CD4-positive, alpha-beta T cell (primary cell): ENCODE measurements around the gene FAAP20. TPM values are rescaled to one million over a fixed set of nuclear protein-coding genes. Genes with fewer than 3 reads are reported as not detected.
A peak's percentile ranks its signal among the peaks of the same experiment; 100 is the strongest.

Source experiments
- ATAC-seq: fragments of 200-7000 bp; cut with Tn5 transposase; one replicate; pipeline ENCODE4 v1.10.0; 2022; ENCODE audit warnings: mild to moderate bottlenecking; ENCODE audit not compliant: poor library complexity
- CTCF ChIA-PET: fragments of 350-600 bp; sonication (Branson Sonifier 250); formaldehyde crosslinking; loops from one replicate; lab custom pipeline; 2021; ENCODE audit warnings: antibody characterized with exemption, inconsistent platforms; lab: Charles Lee
- POLR2A ChIA-PET: fragments of 350-600 bp; sonication (Branson Sonifier 250); formaldehyde crosslinking; loops from one replicate; lab custom pipeline; 2021; ENCODE audit warnings: antibody characterized with exemption, inconsistent platforms; lab: Charles Lee
- DNase-seq, 14 experiments: peaks; one replicate each; pipeline ENCODE4 v3.0.0-alpha.2; 2013 to 2020; ENCODE audit warnings: mixed read lengths in 2 of 14
- H3K27ac ChIP-seq, 2 donors: one replicate each; pipeline versions ENCODE4 v1.5.1 to v1.7.0; 2013; ENCODE audit warnings: low read length in 2 of 2, low read depth in 1 of 2, mild to moderate bottlenecking in 1 of 2
- H3K27me3 ChIP-seq, 2 experiments: 1 replicate in 1 of 2; 2 replicates in 1 of 2; pipeline versions ENCODE4 v1.6.1 to v1.7.0; 2013; ENCODE audit warnings: low read length in 2 of 2, control low read depth in 1 of 2, mild to moderate bottlenecking in 1 of 2, moderate library complexity in 1 of 2; ENCODE audit not compliant: insufficient read depth in 2 of 2, control insufficient read depth in 1 of 2
- H3K36me3 ChIP-seq: one replicate; pipeline ENCODE4 v1.6.1; 2013; ENCODE audit warnings: low read length, control low read depth; ENCODE audit not compliant: insufficient read depth
- H3K4me1 ChIP-seq: one replicate; pipeline ENCODE4 v1.6.1; 2013; ENCODE audit warnings: low read length, control low read depth; ENCODE audit not compliant: insufficient read depth
- H3K4me3 ChIP-seq: one replicate; pipeline ENCODE4 v1.5.1; 2013; ENCODE audit warnings: mild to moderate bottlenecking, low read length, moderate library complexity
- H3K9me3 ChIP-seq, 2 experiments: 1 replicate in 1 of 2; 2 replicates in 1 of 2; pipeline versions ENCODE4 v1.6.1 to v1.7.0; 2013; ENCODE audit warnings: low read length in 2 of 2, mild to moderate bottlenecking in 2 of 2, control low read depth in 1 of 2, moderate library complexity in 1 of 2; ENCODE audit not compliant: control insufficient read depth in 1 of 2, insufficient read depth in 1 of 2
- H3K27ac Mint-ChIP-seq: one replicate; pipeline ENCODE4 v1.8.0; 2020; ENCODE audit warnings: mixed read lengths
- H3K27me3 Mint-ChIP-seq: one replicate; pipeline ENCODE4 v1.8.0; 2021; ENCODE audit warnings: mixed read lengths
- H3K36me3 Mint-ChIP-seq: one replicate; pipeline ENCODE4 v1.8.0; 2021; ENCODE audit warnings: low read depth, mixed read lengths
- H3K4me1 Mint-ChIP-seq: one replicate; pipeline ENCODE4 v1.8.0; 2021; ENCODE audit warnings: low read depth, mixed read lengths
- H3K4me3 Mint-ChIP-seq: one replicate; pipeline ENCODE4 v1.8.0; 2020; ENCODE audit warnings: mild to moderate bottlenecking, mixed read lengths
- H3K9me3 Mint-ChIP-seq: one replicate; pipeline ENCODE4 v1.8.0; 2020; ENCODE audit warnings: mixed read lengths
- intact Hi-C, 2 experiments: fragments of 100-400 bp; cut with DNase I in 1 of 2; cut with micrococcal nuclease in 1 of 2; formaldehyde crosslinking; loops; one replicate each; pipeline versions ENCODE4 v1.15.1 to v1.9.0; 2023 to 2025; cut with DNase I, micrococcal nuclease
- total RNA-seq, 174 experiments: library from RNA in 2 of 174; stranded (reverse) in 2 of 174; gene quantifications; one replicate each; pipeline ENCODE4 v1.2.3 and lab custom pipeline; 2021 to 2026
- TF ChIP-seq, protein P1 (sequence below): fragments of 200-600 bp; IDR thresholded peaks from one replicate; pipeline ENCODE4 v1.8.0; 2022; ENCODE audit warnings: antibody characterized with exemption, mild to moderate bottlenecking

FAAP20 gene
- total RNA-seq, 2 experiments from 2014 or later = 51.7 to 53.1 TPM

- Mint-ChIP-seq H3K4me3 (peak overlapping the region; percentile 88), H3K4me1 (peaks cover 23% of the 10 kb centered on the region), H3K27me3 (peaks cover 16% of the 10 kb centered on the region), H3K9me3 (no peaks in the 10 kb centered on the region), H3K36me3 (peaks cover 40% of the 10 kb centered on the region), H3K27ac (peak overlapping the region; percentile 82)
- CTCF ChIA-PET = interaction anchor here (1.2 kb wide), 1 partner anchor 33 kb away, joined by 3 read pairs; the partner anchor contains the start of gene FAAP20
- intact Hi-C loops = loop anchor here in 1 of 2 experiments (1.0 to 2.0 kb wide), 2 partner anchors 21 to 73 kb away; no protein-coding TSS in a partner anchor
- Histone ChIP-seq H3K27ac (peak overlapping the region in 1 of 2 donors; percentile 46), H3K4me3 (peak overlapping the region; percentile 26), H3K9me3 (no peaks in the 10 kb centered on the region), H3K4me1 (peaks cover 50% of the 10 kb centered on the region), H3K36me3 (no peaks in the 10 kb centered on the region), H3K27me3 (no peaks in the 10 kb centered on the region)
- TF ChIP-seq, protein P1, sequence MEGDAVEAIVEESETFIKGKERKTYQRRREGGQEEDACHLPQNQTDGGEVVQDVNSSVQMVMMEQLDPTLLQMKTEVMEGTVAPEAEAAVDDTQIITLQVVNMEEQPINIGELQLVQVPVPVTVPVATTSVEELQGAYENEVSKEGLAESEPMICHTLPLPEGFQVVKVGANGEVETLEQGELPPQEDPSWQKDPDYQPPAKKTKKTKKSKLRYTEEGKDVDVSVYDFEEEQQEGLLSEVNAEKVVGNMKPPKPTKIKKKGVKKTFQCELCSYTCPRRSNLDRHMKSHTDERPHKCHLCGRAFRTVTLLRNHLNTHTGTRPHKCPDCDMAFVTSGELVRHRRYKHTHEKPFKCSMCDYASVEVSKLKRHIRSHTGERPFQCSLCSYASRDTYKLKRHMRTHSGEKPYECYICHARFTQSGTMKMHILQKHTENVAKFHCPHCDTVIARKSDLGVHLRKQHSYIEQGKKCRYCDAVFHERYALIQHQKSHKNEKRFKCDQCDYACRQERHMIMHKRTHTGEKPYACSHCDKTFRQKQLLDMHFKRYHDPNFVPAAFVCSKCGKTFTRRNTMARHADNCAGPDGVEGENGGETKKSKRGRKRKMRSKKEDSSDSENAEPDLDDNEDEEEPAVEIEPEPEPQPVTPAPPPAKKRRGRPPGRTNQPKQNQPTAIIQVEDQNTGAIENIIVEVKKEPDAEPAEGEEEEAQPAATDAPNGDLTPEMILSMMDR = no peak
- DNase-seq (peak; percentile 86 to 98 (median 94)), ATAC-seq (peak; percentile 70)
- POLR2A ChIA-PET = interaction anchor here (0.5 to 9.7 kb wide), 19 partner anchors 9 to 164 kb away, joined by 3 to 197 read pairs (median 7); partner anchors contain the start of genes FAAP20, MORN1 and RER1
Measured at GRCh38 chr1:2227346-2228156, 33.0 kb upstream of the FAAP20 start.

GRCh38 chr1:2226525-2227345, 32.2 kb upstream of the FAAP20 start:
- Histone ChIP-seq H3K36me3 (no peaks in the 10 kb centered on the region), H3K27ac (no peak overlapping the region), H3K4me1 (peaks cover 42% of the 10 kb centered on the region), H3K4me3 (no peak overlapping the region), H3K9me3 (no peaks in the 10 kb centered on the region), H3K27me3 (no peaks in the 10 kb centered on the region)
- DNase-seq (peak in 2 of 14 experiments; percentile 20 to 59), ATAC-seq (no peak)
- peaks cover 18% of the 10 kb centered on the region for H3K4me1 Mint-ChIP-seq
- H3K4me3 Mint-ChIP-seq = peak overlapping the region; percentile 94
- ChIA-PET POLR2A (interaction anchor here (1.0 to 9.7 kb wide), 14 partner anchors 14 to 93 kb away, joined by 3 to 197 read pairs (median 8); partner anchors contain the start of gene FAAP20), CTCF (interaction anchor here (0.7 to 1.2 kb wide), 2 partner anchors 32 to 165 kb away, joined by 3 read pairs; partner anchors contain the start of genes FAAP20, MORN1 and RER1)
- TF ChIP-seq, protein P1 = no peak
- H3K27me3 Mint-ChIP-seq = peaks cover 12% of the 10 kb centered on the region
- H3K9me3 Mint-ChIP-seq = no peaks in the 10 kb centered on the region
- peaks cover 34% of the 10 kb centered on the region for H3K36me3 Mint-ChIP-seq
- peak overlapping the region; percentile 90 for H3K27ac Mint-ChIP-seq
- intact Hi-C loops = loop anchor here in 1 of 2 experiments (1.0 kb wide), 1 partner anchor 20 kb away; no protein-coding TSS in a partner anchor
